Measurements from ENCODE around the gene NUP93.
"Not testable (repeated sequence)": the region's sequence is repeated elsewhere in the genome, so short reads cannot be mapped to it uniquely, and the experiment has no call there.

Gene NUP93

GRCh38 chr16:56874800-56875199 lies 144.9 kb downstream of the NUP93 start:
- DNase-seq = no peak

- no peak for DNase-seq
These were observed 146.1 kb downstream of the NUP93 start for GRCh38 chr16:56876048-56876447.

- no peak for DNase-seq
These were observed 147.7 kb downstream of the NUP93 start for GRCh38 chr16:56877486-56878182.

- no peak for DNase-seq
These were observed 148.4 kb downstream of the NUP93 start for GRCh38 chr16:56878282-56878854.

- no peak for DNase-seq
These were observed 149.3 kb downstream of the NUP93 start for GRCh38 chr16:56879276-56879675.

GRCh38 chr16:56880176-56880575 lies 150.2 kb downstream of the NUP93 start:
- no peak for DNase-seq

- no peak for DNase-seq
These were observed 150.8 kb downstream of the NUP93 start for GRCh38 chr16:56880685-56881084.

- no peak for DNase-seq
These were observed 152.3 kb downstream of the NUP93 start for GRCh38 chr16:56882077-56882800.

GRCh38 chr16:56883586-56883985 lies 153.7 kb downstream of the NUP93 start:
- no peak for DNase-seq

- DNase-seq = no peak
These were observed 154.2 kb downstream of the NUP93 start for GRCh38 chr16:56884026-56884582.

GRCh38 chr16:56884929-56885328 lies 155.0 kb downstream of the NUP93 start:
- not testable (repeated sequence) for DNase-seq

GRCh38 chr16:56885446-56886162 lies 155.7 kb downstream of the NUP93 start:
- DNase-seq = no peak

- DNase-seq = no peak
These were observed 156.4 kb downstream of the NUP93 start for GRCh38 chr16:56886296-56886695.

- no peak for DNase-seq
These were observed 156.9 kb downstream of the NUP93 start for GRCh38 chr16:56886826-56887225.

GRCh38 chr16:56888806-56889205 lies 158.9 kb downstream of the NUP93 start:
- DNase-seq = no peak

- no peak for DNase-seq
These were observed 159.3 kb downstream of the NUP93 start for GRCh38 chr16:56889206-56889605.

- DNase-seq = no peak
These were observed 161.8 kb downstream of the NUP93 start for GRCh38 chr16:56891685-56892084.

- no peak for DNase-seq
These were observed 162.8 kb downstream of the NUP93 start for GRCh38 chr16:56892705-56893104.

- no peak for DNase-seq
These were observed 164.5 kb downstream of the NUP93 start for GRCh38 chr16:56894331-56894917.

GRCh38 chr16:56895813-56896212 lies 165.9 kb downstream of the NUP93 start:
- DNase-seq = no peak

- no peak for DNase-seq
These were observed 166.3 kb downstream of the NUP93 start for GRCh38 chr16:56896244-56896643.

- no peak for DNase-seq
These were observed 167.3 kb downstream of the NUP93 start for GRCh38 chr16:56897026-56897799.
